Nephron progenitor cell (in vitro differentiated cells): ENCODE data around the gene IFT80.

Experiments
- DNase-seq: peaks from one replicate; pipeline ENCODE4 v3.0.0; 2021
- H3K27ac Mint-ChIP-seq: 2 replicates; pipeline ENCODE4 v1.8.0; 2021; ENCODE audit warnings: mild to moderate bottlenecking, moderate library complexity, mixed read lengths
- H3K27me3 Mint-ChIP-seq: 2 replicates; pipeline ENCODE4 v1.8.0; 2021; ENCODE audit warnings: mild to moderate bottlenecking, low read depth, mixed read lengths; ENCODE audit not compliant: poor library complexity
- H3K36me3 Mint-ChIP-seq: 2 replicates; pipeline ENCODE4 v1.8.0; 2021; ENCODE audit warnings: low read depth, mixed read lengths
- H3K4me1 Mint-ChIP-seq: 2 replicates; pipeline ENCODE4 v1.8.0; 2021; ENCODE audit warnings: mixed read lengths
- H3K4me3 Mint-ChIP-seq: 2 replicates; pipeline ENCODE4 v1.8.0; 2021; ENCODE audit warnings: mild to moderate bottlenecking, moderate library complexity, mixed read lengths
- H3K9me3 Mint-ChIP-seq: 2 replicates; pipeline ENCODE4 v1.8.0; 2021; ENCODE audit warnings: mild to moderate bottlenecking, moderate library complexity, mixed read lengths
- TF ChIP-seq, protein P1 (sequence below): fragments of 200-600 bp; sonication (generic); IDR thresholded peaks from 2 replicates; pipeline ENCODE4 v1.5.0; 2021; ENCODE audit warnings: antibody characterized with exemption

IFT80 gene

DNA sequence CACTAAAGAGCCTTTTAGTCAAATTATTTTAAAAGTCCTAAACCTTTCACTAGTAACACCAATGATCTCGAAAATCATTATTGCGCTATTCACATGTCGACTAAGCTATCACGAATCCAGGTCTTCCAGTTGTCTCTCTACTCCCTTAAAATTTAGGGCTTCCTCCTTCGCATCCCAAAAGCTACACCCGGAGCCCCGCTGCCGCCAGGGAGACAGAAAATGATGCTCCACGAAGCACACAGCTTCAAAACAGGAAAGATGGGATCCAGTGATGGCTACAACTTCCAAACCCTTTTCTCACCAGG, 253 bp downstream of the IFT80 start:
- peaks cover 4% of the 10 kb centered on the region for H3K27me3 Mint-ChIP-seq
- peaks cover 49% of the 10 kb centered on the region for H3K4me1 Mint-ChIP-seq
- DNase-seq, result no peak
- H3K9me3 Mint-ChIP-seq, result peaks cover 4% of the 10 kb centered on the region
- TF ChIP-seq, protein P1, sequence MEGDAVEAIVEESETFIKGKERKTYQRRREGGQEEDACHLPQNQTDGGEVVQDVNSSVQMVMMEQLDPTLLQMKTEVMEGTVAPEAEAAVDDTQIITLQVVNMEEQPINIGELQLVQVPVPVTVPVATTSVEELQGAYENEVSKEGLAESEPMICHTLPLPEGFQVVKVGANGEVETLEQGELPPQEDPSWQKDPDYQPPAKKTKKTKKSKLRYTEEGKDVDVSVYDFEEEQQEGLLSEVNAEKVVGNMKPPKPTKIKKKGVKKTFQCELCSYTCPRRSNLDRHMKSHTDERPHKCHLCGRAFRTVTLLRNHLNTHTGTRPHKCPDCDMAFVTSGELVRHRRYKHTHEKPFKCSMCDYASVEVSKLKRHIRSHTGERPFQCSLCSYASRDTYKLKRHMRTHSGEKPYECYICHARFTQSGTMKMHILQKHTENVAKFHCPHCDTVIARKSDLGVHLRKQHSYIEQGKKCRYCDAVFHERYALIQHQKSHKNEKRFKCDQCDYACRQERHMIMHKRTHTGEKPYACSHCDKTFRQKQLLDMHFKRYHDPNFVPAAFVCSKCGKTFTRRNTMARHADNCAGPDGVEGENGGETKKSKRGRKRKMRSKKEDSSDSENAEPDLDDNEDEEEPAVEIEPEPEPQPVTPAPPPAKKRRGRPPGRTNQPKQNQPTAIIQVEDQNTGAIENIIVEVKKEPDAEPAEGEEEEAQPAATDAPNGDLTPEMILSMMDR, result no peak
- H3K4me3 Mint-ChIP-seq, result peak overlapping the region; percentile 99
- H3K36me3 Mint-ChIP-seq, result peaks cover 1% of the 10 kb centered on the region
- H3K27ac Mint-ChIP-seq, result peak overlapping the region; percentile 99

- TF ChIP-seq, protein P1, result no peak
- DNase-seq, result no peak
- H3K4me1 Mint-ChIP-seq, result peaks cover 19% of the 10 kb centered on the region
- peaks cover 4% of the 10 kb centered on the region for H3K9me3 Mint-ChIP-seq
- H3K27me3 Mint-ChIP-seq, result peaks cover 4% of the 10 kb centered on the region
- no peak overlapping the region for H3K4me3 Mint-ChIP-seq
- H3K27ac Mint-ChIP-seq, result peak overlapping the region; percentile 20
- no peaks in the 10 kb centered on the region for H3K36me3 Mint-ChIP-seq
These were observed 3.7 kb downstream of the IFT80 start for GRCh38 chr3:160395297-160395696.

DNA sequence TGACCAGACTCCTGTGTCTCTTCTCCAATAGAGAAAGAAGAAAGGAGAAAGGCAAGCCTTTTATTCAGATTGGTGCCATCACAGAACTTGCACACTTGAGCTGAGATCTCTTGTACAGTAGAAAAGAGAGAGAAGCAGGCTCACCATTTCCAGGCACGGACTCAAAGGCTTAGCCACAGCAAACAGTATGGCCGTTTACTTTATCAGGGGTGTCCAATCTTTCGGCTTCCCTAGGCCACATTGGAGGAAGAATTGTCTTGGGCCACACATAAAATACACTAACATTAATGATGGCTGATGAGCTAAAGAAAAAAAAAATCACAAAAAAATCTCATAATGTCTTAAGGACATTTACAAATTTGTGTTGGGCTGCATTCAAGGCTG, 5.0 kb downstream of the IFT80 start:
- Mint-ChIP-seq H3K9me3 (no peaks in the 10 kb centered on the region), H3K36me3 (no peaks in the 10 kb centered on the region), H3K4me3 (no peak overlapping the region), H3K4me1 (peaks cover 16% of the 10 kb centered on the region), H3K27me3 (no peaks in the 10 kb centered on the region), H3K27ac (no peak overlapping the region)
- TF ChIP-seq, protein P1, result no peak
- DNase-seq, result no peak

- no peak for DNase-seq
- peaks cover 11% of the 10 kb centered on the region for H3K4me1 Mint-ChIP-seq
- H3K9me3 Mint-ChIP-seq, result no peaks in the 10 kb centered on the region
- H3K36me3 Mint-ChIP-seq, result no peaks in the 10 kb centered on the region
- no peak overlapping the region for H3K4me3 Mint-ChIP-seq
- TF ChIP-seq, protein P1, result no peak
- H3K27me3 Mint-ChIP-seq, result no peaks in the 10 kb centered on the region
- H3K27ac Mint-ChIP-seq, result no peak overlapping the region
These were observed 5.5 kb downstream of the IFT80 start for GRCh38 chr3:160393346-160394008.

GRCh38 chr3:160392798-160393197, 6.2 kb downstream of the IFT80 start:
- no peak overlapping the region for H3K4me3 Mint-ChIP-seq
- no peaks in the 10 kb centered on the region for H3K27me3 Mint-ChIP-seq
- no peaks in the 10 kb centered on the region for H3K9me3 Mint-ChIP-seq
- TF ChIP-seq, protein P1, result no peak
- H3K36me3 Mint-ChIP-seq, result no peaks in the 10 kb centered on the region
- DNase-seq, result no peak
- H3K27ac Mint-ChIP-seq, result no peak overlapping the region
- H3K4me1 Mint-ChIP-seq, result peaks cover 5% of the 10 kb centered on the region

GRCh38 chr3:160390565-160391138, 8.4 kb downstream of the IFT80 start:
- DNase-seq, result no peak
- no peak overlapping the region for H3K27ac Mint-ChIP-seq
- H3K4me1 Mint-ChIP-seq, result no peaks in the 10 kb centered on the region
- TF ChIP-seq, protein P1, result no peak
- H3K27me3 Mint-ChIP-seq, result no peaks in the 10 kb centered on the region
- H3K36me3 Mint-ChIP-seq, result peaks cover 4% of the 10 kb centered on the region
- H3K4me3 Mint-ChIP-seq, result no peak overlapping the region
- no peaks in the 10 kb centered on the region for H3K9me3 Mint-ChIP-seq
